Activated CD4-positive, alpha-beta T cell treated with anti-CD3 and anti-CD28 coated beads for 24 hours (primary cell): Measurements from ENCODE around the gene PEX6.
A peak's percentile ranks its signal among the peaks of the same experiment; 100 is the strongest.

Source experiments
- DNase-seq, 2 donors: peaks; one replicate each; pipeline ENCODE4 v3.0.0-alpha.2; 2020; ENCODE audit warnings: low read depth in 2 of 2

PEX6 gene

GRCh38 chr6:42936398-42936797 is 42.6 kb downstream of the PEX6 start:
- DNase-seq, result no peak

- no peak for DNase-seq
These were observed 43.7 kb downstream of the PEX6 start for GRCh38 chr6:42935322-42935721.

- DNase-seq, result no peak
These were observed 45.8 kb downstream of the PEX6 start for GRCh38 chr6:42933205-42933604.

GRCh38 chr6:42932412-42932811 is 46.6 kb downstream of the PEX6 start:
- no peak for DNase-seq

DNA sequence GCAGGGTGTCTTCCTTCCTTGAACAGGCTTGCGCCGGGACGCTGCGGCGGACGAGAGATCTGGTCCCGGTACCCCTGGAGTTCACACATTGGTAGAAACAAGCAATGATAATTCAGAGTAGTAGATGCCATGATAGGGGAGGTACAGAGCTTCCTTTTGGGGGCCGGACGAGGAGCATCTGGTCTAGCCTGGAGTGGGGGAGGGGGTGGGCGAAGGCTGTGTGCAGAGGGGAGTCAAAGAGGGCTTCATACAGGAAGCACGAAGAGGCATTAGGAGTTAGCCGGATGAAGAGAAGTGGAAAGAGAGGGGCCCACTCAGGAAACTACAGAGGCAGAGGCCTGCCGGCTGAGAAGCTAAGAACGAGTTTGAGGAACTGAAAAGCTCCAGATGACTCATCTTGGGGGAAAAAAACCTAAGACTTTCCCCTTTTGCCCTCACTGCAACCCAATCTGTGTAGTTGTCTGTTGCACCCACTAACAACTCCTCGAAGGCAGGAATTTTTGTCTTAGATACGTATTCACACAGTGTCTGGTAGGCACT is 49.1 kb downstream of the PEX6 start:
- DNase-seq, result peak; percentile 33 to 43

- DNase-seq, result peak; percentile 85 to 90
These were observed 49.8 kb downstream of the PEX6 start, which contains the start of gene CNPY3 for GRCh38 chr6:42928986-42929820. TSS of gene CNPY3 (plus strand) at chr6:42929480. CDS start at chr6:42929571, 91 bp downstream.

DNA sequence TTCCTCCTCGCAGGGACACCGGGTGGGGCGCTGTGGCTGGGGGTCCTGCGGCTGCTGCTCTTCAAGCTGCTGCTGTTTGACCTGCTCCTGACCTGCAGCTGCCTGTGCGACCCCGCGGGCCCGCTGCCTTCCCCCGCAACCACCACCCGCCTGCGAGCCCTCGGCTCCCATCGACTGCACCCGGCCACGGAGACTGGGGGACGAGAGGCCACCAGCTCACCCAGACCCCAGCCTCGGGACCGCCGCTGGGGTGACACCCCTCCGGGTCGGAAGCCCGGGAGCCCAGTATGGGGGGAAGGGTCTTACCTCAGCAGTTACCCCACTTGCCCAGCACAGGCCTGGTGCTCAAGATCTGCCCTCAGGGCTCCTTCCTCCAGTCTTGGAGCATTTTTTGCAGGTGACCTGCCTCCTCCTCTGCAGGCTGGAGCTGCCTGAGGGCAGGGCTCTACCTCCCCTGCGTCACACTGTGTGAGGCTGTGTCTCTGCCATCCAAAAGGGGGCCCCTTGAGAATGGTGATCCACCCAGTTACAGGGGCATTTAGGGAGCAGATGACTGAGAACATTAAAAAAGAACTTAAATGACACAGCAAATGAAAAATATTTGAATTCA is 53.6 kb downstream of the PEX6 start:
- no peak for DNase-seq

DNA sequence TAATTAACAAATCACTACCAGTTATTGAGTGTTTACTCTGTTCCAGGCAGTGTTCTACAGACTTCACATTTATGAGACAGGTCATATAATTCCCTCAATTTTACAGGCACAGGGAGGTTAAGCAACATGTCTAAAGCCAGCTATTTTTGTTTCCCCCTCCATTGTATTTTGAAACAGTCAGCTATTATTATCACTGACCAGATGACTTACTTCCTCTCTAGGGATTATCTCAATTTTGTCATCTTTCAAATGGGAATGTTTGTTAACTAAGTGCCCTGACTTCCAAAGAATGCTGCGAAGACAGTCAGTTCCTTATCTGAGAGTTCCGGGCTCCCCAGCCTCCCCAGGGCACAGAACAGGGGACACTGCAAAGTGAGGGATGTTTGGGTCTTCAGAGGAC is 55.3 kb downstream of the PEX6 start:
- no peak for DNase-seq

DNA sequence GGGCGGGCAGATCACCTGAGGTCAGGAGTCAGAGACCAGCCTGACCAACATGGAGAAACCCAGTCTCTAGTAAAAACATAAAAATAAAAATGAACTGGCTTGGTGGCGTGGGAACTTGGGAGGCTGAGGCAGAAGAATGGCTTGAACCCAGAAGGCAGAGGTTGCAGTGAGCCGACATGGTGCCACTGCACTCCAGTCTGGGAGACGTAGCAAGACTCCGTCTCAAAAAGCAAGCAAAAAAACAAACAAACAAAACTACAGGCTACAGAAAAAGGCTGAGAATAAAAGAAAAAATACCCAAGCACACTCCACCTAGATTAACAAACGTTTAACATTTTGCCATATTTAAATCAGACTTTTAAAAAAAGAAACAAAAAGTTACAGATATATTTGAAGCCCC is 57.2 kb downstream of the PEX6 start:
- DNase-seq, result no peak

DNA sequence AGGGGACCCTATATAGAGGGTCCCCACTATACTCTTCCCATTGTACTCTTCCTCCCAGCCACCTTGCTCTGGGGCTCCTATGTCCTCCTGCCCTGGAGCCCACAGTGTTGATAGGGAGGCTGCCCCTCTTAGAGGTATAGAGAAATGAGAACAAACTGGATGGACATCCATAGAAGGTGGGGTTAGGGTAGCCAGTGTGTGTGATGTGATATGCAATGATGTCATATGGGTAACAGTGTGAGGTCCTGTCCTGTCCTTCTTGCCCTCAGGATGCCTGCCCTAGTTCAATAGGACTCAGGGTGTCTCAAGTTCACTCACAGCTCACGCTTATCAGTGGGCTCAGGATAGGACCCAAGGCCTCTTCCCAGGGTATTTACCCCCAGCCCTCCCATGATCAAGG is 62.7 kb downstream of the PEX6 start:
- no peak for DNase-seq

DNA sequence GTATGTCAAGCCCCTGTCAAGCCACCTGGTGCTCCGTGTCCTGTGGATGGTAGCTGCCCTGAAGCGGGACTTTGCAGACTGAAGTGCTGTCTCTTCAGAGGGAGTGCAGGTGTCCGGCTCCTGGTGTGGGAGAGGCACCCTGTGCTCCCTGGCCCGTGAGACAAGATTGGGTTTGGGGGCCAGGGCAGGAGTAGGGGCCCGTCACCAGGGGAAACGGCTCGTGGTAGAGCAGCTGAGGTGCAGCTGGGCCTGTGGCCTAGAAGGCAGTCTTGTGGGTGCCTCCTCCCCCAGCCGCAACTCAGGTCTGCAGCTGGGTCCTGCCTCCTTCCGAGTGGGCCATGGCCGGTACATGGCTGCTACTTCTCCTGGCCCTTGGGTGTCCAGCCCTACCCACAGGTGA is 63.2 kb downstream of the PEX6 start, which contains the start of gene PTCRA:
Gene PTCRA, plus strand, starts transcription at position 322 of the 400 bp plus-strand sequence. Its CDS starts 17 bp downstream, at position 339.
- no peak for DNase-seq

GRCh38 chr6:42914546-42914945 is 64.4 kb downstream of the PEX6 start:
- no peak for DNase-seq
